NCI-H1436 (cell line): Measurements from ENCODE around the gene KIF6.
"Not testable (repeated sequence)": the region's sequence is repeated elsewhere in the genome, so short reads cannot be mapped to it uniquely, and the experiment has no call there.

Source experiments
- DNase-seq: peaks from one replicate; lab custom pipeline; 2025; lab: John Stamatoyannopoulos, UW

Gene KIF6

GRCh38 chr6:39714802-39715201 is 10.4 kb downstream of the KIF6 start:
- DNase-seq: no peak

- DNase-seq: no peak
These were observed 17.1 kb downstream of the KIF6 start for GRCh38 chr6:39707962-39708683.

GRCh38 chr6:39706819-39707335 is 18.3 kb downstream of the KIF6 start:
- DNase-seq: no peak

- no peak for DNase-seq
These were observed 22.9 kb downstream of the KIF6 start for GRCh38 chr6:39702265-39702664.

GRCh38 chr6:39700362-39700761 is 24.8 kb downstream of the KIF6 start:
- DNase-seq: no peak

GRCh38 chr6:39698789-39699188 is 26.4 kb downstream of the KIF6 start:
- DNase-seq: no peak

GRCh38 chr6:39696986-39697788 is 28.0 kb downstream of the KIF6 start:
- no peak for DNase-seq

DNA sequence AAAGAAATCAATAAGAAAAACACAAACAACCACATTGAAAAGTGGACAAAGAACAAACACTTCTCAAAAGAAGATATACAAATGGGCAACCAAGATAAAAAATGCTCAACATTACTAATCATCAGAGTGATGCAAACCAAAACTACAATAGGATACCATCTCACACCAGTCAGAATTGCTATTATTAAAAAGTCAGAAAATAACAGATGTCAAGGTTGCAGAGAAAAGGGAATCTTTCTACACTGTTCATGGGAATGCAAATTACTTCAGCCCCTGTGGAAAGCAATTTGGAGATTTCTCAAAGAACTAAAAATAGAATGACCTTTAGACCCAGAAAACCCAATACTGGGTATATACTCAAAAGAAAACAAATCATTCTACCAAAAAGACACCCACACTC is 29.8 kb downstream of the KIF6 start:
- no peak for DNase-seq

DNA sequence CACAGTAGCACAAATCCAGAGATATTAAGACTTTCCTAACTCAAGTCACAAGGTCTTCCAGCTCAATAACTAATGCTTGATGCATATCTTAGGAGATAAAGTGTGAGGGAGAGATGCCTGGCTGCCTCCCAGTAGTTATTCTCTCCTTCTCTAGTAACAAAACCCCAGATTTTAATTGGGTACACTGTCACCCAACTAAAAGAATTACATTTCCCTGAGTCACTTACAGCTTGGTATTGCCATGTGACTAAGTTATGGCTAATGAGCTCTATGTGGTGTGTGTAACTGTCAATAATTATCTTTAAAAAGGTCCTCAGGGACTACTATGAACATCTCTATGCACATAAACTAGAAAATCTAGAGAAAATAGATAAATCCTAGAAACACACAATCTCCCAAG is 32.0 kb downstream of the KIF6 start:
- no peak for DNase-seq

- no peak for DNase-seq
These were observed 36.7 kb downstream of the KIF6 start for GRCh38 chr6:39688494-39688893.

- no peak for DNase-seq
These were observed 38.2 kb downstream of the KIF6 start for GRCh38 chr6:39686976-39687375.

DNA sequence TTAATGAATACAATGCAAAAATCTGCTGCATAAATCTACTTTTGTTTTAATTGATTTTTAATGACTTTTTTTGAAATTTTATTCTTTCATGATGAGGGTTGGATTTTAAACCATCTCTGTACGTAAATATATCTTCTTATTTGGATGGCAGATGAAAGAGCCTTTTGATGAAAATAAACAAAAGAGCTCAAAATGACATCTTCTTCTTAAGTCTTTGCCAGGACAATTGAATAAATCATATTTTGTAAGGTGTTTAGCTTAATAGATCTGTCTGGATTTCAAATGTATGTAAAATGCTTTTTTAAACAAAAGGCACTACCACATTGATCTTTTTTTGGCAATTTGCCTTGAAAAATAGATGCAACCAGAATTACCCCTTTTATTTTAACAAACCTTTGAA is 39.3 kb downstream of the KIF6 start:
- no peak for DNase-seq

GRCh38 chr6:39685489-39685826 is 39.8 kb downstream of the KIF6 start:
- no peak for DNase-seq

- DNase-seq: no peak
These were observed 40.3 kb downstream of the KIF6 start for GRCh38 chr6:39684790-39685488.

DNA sequence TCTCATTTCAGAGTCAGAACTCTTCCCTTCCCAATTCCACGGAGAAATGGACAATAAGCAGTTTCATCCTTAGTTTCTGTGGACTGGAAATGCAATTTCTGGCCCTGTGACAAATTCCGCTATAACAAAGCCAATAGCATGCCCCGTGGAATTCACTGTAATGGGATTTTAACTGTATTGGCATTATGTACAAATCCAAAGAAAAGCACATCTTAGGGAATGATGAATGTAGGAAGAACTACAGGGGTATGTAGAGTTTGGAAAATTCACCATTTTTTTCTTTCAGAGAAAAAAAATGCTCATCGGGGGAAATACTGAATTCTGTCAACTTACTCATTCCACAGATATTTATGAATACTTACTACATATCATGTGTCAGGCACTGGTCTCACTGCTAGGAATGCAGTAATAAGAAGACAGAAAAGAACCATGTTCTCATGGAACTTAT is 43.5 kb downstream of the KIF6 start:
- no peak for DNase-seq

GRCh38 chr6:39678914-39679313 is 46.3 kb downstream of the KIF6 start:
- DNase-seq: no peak

DNA sequence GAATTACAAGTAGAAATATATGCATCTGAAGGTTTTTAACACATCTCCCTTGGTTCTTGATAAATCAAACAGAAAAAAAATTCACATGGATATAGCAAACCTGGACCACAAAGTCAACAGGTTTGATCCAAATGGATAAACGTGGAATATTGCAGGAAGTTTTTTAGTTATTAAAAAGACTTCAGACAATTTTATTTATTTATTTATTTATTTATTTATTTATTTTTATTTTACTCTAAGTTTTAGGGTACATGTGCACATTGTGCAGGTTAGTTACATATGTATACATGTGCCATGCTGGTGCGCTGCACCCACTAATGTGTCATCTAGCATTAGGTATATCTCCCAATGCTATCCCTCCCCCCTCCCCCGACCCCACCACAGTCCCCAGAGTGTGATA is 47.9 kb downstream of the KIF6 start:
- DNase-seq: not testable (repeated sequence)

- no peak for DNase-seq
These were observed 54.7 kb downstream of the KIF6 start for GRCh38 chr6:39670519-39670918.

GRCh38 chr6:39669973-39670342 is 55.2 kb downstream of the KIF6 start:
- DNase-seq: no peak

DNA sequence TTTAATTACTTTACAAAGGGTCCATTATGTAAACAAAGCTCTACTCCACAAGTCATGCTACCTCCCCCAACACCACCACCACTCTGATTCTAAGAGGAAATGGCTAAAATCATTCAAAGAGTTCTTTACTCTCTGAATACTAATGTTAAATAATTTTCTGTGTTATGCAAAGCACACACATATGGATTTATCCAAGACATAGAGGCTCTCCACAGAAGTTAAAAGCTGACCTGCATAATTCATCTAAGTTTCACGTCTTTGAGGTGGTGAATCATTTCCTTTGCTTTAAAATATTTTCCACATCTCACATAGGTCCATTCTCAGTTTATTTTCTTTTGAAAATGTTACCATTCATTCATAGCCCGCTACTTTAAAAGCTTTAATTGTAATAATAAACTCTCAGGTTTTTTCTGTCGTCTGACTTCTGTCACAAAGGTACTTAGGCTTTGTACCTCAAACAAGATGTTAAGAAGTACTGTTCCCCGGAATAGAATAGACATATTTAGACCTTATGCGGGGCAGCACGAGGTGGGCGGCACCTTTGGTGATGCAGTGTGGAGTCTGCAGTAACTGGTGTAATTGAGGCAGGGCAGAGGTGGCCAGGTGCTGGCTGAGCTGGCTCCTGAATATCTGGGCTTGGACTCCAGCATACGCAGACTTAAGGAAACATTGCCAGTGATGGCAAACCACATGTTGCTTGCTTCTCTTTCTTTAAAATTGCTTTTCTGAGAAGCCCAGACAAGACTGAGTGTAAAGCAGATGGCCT is 55.8 kb downstream of the KIF6 start:
- DNase-seq: no peak

DNA sequence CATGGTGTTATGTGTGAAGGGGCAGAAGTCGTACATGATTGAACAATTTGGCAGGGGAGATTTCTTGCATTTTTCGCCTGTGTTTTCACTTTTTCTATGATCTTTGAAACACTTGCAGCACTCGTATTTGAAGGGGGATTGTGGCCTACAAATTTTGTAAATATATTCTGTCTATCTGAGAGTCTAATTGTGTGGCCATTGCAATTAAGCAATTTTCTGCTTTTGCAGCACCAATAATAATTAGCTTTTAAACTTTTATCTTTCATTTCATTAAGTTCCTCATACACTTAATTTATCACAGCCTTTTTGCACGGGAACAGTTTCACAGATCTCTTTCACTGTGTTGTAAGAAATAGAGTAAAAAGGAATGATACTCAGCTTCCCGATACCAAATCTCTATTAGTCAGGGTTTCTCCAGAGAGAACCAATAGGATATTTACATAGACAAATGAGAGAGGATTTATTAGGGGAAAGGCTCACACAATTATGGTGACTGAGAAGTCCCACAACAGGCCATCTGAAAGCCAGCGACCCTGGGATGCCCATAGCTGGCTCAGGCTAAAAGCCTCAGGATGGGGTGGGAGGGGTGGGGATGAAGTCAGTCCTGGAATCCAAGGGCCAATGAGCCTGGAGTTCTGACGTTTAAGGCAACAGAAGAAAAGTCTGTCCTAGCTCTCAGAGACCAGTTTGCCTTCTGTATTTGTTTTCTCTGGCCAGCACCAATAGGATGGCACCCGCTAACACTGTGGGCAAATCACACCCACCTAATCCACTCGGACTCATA is 58.3 kb downstream of the KIF6 start:
- DNase-seq: no peak
